ENCODE measurements around the gene TMC2.

DNA sequence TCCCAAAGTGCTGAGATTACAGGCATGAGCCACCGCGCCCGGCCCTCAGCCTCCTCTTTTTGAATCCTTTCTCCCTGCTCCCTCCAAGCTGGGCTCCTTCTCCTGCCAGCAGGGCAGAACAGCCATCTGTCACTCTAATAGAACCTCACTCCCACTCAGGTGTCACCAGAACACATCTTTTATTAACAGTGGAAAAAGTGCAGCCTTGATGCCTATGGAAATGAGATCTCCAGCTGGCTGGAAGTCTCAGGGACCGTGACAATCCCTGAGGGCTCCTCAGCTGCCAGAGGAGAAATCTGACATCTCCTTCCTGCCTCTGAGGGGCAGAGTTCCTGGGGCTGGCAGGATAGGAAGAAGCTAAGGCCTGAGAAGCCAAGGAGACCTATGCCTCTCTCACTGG is 28.0 kb downstream of the TMC2 start:
- TF ChIP-seq, protein P1, sequence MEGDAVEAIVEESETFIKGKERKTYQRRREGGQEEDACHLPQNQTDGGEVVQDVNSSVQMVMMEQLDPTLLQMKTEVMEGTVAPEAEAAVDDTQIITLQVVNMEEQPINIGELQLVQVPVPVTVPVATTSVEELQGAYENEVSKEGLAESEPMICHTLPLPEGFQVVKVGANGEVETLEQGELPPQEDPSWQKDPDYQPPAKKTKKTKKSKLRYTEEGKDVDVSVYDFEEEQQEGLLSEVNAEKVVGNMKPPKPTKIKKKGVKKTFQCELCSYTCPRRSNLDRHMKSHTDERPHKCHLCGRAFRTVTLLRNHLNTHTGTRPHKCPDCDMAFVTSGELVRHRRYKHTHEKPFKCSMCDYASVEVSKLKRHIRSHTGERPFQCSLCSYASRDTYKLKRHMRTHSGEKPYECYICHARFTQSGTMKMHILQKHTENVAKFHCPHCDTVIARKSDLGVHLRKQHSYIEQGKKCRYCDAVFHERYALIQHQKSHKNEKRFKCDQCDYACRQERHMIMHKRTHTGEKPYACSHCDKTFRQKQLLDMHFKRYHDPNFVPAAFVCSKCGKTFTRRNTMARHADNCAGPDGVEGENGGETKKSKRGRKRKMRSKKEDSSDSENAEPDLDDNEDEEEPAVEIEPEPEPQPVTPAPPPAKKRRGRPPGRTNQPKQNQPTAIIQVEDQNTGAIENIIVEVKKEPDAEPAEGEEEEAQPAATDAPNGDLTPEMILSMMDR (IDR thresholded peaks at IDR 0.05), result no peak
- no peak for TF ChIP-seq POLR2A (IDR thresholded peaks at IDR 0.05)
